22Rv1 (cell line): ENCODE data around the gene EPHA6.

Experiments
- CTCF ChIP-seq: fragments of 450-650 bp; IDR thresholded peaks from 2 replicates; pipeline ENCODE4 v1.5.1; 2017; ENCODE audit warnings: mild to moderate bottlenecking
- ZFX ChIP-seq: fragments of 450-650 bp; IDR thresholded peaks from 2 replicates; pipeline ENCODE4 v1.6.1; 2017; ENCODE audit warnings: antibody characterized with exemption, borderline replicate concordance

GRCh38 chr3:97293596-97294131, 479.3 kb downstream of the EPHA6 start:
- no peak for TF ChIP-seq CTCF
- TF ChIP-seq ZFX = no peak
